Endodermal cell (in vitro differentiated cells): Measurements from ENCODE around the gene UBE2D2. TPM values are rescaled to one million over a fixed set of nuclear protein-coding genes. Genes with fewer than 3 reads are reported as not detected.
A peak's percentile ranks its signal among the peaks of the same experiment; 100 is the strongest.

ENCODE experiments used
- DNase-seq: peaks from one replicate; pipeline ENCODE4 v3.0.0-alpha.2; 2017
- H3K27ac ChIP-seq: 2 replicates; pipeline ENCODE4 v1.5.1; 2013; ENCODE audit warnings: mild to moderate bottlenecking, low read depth, low read length, moderate library complexity
- H3K27me3 ChIP-seq: 2 replicates; pipeline ENCODE4 v1.6.1; 2013; ENCODE audit warnings: mild to moderate bottlenecking, low read length, moderate library complexity; ENCODE audit not compliant: insufficient read depth, control insufficient read depth, poor library complexity, severe bottlenecking
- H3K36me3 ChIP-seq: 2 replicates; pipeline ENCODE4 v1.7.0; 2013; ENCODE audit warnings: mild to moderate bottlenecking, low read length, moderate library complexity; ENCODE audit not compliant: control insufficient read depth, insufficient read depth
- H3K4me1 ChIP-seq: one replicate; pipeline ENCODE4 v1.7.0; 2013; ENCODE audit warnings: low read length; ENCODE audit not compliant: control insufficient read depth, insufficient read depth
- H3K4me3 ChIP-seq: 2 replicates; pipeline ENCODE4 v1.5.1; 2013; ENCODE audit warnings: mild to moderate bottlenecking, low read length, moderate library complexity
- H3K9ac ChIP-seq: 2 replicates; pipeline ENCODE4 v1.6.1; 2013; ENCODE audit warnings: mild to moderate bottlenecking, low read length, moderate library complexity; ENCODE audit not compliant: poor library complexity, severe bottlenecking; ENCODE audit errors: extremely low read depth
- H3K9me3 ChIP-seq: 2 replicates; pipeline ENCODE4 v1.6.1; 2013; ENCODE audit warnings: mild to moderate bottlenecking, low read length, moderate library complexity; ENCODE audit not compliant: control insufficient read depth
- H3K27ac Mint-ChIP-seq: 2 replicates; pipeline ENCODE4 v1.8.0; 2020; ENCODE audit warnings: mixed read lengths
- H3K27me3 Mint-ChIP-seq: 2 replicates; pipeline ENCODE4 v1.8.0; 2021; ENCODE audit warnings: mild to moderate bottlenecking, mixed read lengths; ENCODE audit not compliant: insufficient read depth
- H3K36me3 Mint-ChIP-seq: 2 replicates; pipeline ENCODE4 v1.8.0; 2020; ENCODE audit warnings: low read depth, mixed read lengths
- H3K4me1 Mint-ChIP-seq: 2 replicates; pipeline ENCODE4 v1.8.0; 2020; ENCODE audit warnings: mixed read lengths
- H3K4me3 Mint-ChIP-seq: 2 replicates; pipeline ENCODE4 v1.8.0; 2020; ENCODE audit warnings: mild to moderate bottlenecking, moderate library complexity, mixed read lengths
- H3K9me3 Mint-ChIP-seq: 2 replicates; pipeline ENCODE4 v1.8.0; 2020; ENCODE audit warnings: mild to moderate bottlenecking, mixed read lengths
- WGBS, 2 experiments: methylation state at CpG; one replicate each; pipeline versions ENCODE4 v1.1.5 to v1.1.7; 2013; ENCODE audit warnings: missing lambda C conversion rate in 2 of 2, mixed read lengths in 1 of 2; ENCODE audit not compliant: insufficient coverage in 1 of 2, insufficient read length in 1 of 2; 5-methylcytosine and 5-hydroxymethylcytosine counted together
- total RNA-seq, 2 donors: library from RNA; stranded (reverse); fragmentation: NEBNext Ultra II Directional in 1 of 2; extraction: Animal tissue kit (Norgen Biotek cat#: 25700) in 1 of 2; gene quantifications; 2 replicates in 1 of 2; 3 replicates in 1 of 2; pipeline ENCODE4 v1.2.1, GENCODE V29; 2021
- TF ChIP-seq, protein P1 (sequence below): fragments of 200-600 bp; sonication (generic); conservative IDR thresholded peaks from 2 replicates; pipeline ENCODE4 v1.5.0; 2021; ENCODE audit warnings: antibody characterized with exemption, mild to moderate bottlenecking

UBE2D2 gene
- total RNA-seq, 2 donors from 2014 or later: 172 to 202 TPM

- Histone ChIP-seq H3K4me1 (peaks cover 9% of the 10 kb centered on the region), H3K27ac (no peak overlapping the region)
Observed at GRCh38 chr5:139644001-139644456, 82.9 kb downstream of the UBE2D2 start.

DNA sequence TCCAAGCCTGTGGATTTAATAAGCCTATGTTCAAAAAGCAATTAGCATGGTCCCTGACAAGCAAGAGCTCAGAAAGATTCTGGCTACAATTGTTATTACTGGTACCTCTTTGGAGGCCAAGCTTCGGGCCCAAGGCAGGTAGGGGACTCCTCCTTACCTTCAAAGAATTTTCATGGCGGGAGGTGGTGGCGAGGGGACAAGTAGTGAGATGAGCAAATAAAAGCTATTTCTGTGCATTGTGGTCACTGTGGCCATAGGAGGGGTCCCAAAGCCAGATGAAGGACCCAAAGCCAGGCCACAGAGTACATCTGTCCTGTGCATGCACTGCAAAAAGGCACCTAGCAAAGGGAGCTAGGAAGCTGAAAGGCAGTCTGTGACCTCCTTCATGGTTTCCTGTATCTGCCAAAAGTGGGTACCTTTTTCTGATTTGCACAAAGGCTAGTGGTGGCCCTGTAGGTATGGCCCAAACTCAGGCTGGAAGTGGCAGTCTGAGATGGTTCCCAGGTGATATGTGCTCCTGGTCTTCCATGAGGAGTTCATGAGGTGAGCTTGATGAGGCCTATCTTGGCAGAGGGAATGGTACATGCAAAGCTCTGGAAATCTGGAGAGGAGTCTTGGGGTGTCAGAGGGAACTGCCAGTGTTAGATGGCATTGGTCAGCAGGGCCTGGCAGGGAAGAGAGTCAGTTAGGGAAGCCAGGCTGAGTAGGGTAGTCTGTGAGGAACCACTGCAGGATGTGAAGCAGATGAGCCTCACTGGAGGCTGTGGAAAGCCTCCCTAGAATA lies 83.7 kb downstream of the UBE2D2 start:
- H3K36me3 Mint-ChIP-seq: no peaks in the 10 kb centered on the region
- no peaks in the 10 kb centered on the region for H3K9me3 Mint-ChIP-seq
- 90 to 100% methylated on average over 1 to 3 of the region's 3 CpGs for WGBS, 2 experiments
- no peak overlapping the region for H3K27ac Mint-ChIP-seq
- no peaks in the 10 kb centered on the region for H3K9me3 ChIP-seq
- peaks cover 15% of the 10 kb centered on the region for H3K27me3 ChIP-seq
- no peak overlapping the region for H3K9ac ChIP-seq
- H3K4me3 ChIP-seq: no peak overlapping the region
- peaks cover 40% of the 10 kb centered on the region for H3K4me1 Mint-ChIP-seq
- no peaks in the 10 kb centered on the region for H3K36me3 ChIP-seq
- peaks cover 28% of the 10 kb centered on the region for H3K27me3 Mint-ChIP-seq
- no peak overlapping the region for H3K4me3 Mint-ChIP-seq
- DNase-seq: no peak
- no peak overlapping the region for H3K27ac ChIP-seq
- TF ChIP-seq, protein P1, sequence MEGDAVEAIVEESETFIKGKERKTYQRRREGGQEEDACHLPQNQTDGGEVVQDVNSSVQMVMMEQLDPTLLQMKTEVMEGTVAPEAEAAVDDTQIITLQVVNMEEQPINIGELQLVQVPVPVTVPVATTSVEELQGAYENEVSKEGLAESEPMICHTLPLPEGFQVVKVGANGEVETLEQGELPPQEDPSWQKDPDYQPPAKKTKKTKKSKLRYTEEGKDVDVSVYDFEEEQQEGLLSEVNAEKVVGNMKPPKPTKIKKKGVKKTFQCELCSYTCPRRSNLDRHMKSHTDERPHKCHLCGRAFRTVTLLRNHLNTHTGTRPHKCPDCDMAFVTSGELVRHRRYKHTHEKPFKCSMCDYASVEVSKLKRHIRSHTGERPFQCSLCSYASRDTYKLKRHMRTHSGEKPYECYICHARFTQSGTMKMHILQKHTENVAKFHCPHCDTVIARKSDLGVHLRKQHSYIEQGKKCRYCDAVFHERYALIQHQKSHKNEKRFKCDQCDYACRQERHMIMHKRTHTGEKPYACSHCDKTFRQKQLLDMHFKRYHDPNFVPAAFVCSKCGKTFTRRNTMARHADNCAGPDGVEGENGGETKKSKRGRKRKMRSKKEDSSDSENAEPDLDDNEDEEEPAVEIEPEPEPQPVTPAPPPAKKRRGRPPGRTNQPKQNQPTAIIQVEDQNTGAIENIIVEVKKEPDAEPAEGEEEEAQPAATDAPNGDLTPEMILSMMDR: no peak
- H3K4me1 ChIP-seq: peaks cover 6% of the 10 kb centered on the region

More at GRCh38 chr5:139644001-139644456, 82.9 kb downstream of the UBE2D2 start:
- H3K9me3 ChIP-seq: no peaks in the 10 kb centered on the region
- no peak overlapping the region for H3K9ac ChIP-seq
- TF ChIP-seq, protein P1: no peak
- no peak overlapping the region for H3K4me3 Mint-ChIP-seq
- H3K27ac Mint-ChIP-seq: peak overlapping the region; percentile 31
- H3K36me3 ChIP-seq: no peaks in the 10 kb centered on the region
- peaks cover 28% of the 10 kb centered on the region for H3K27me3 Mint-ChIP-seq
- no peak overlapping the region for H3K4me3 ChIP-seq
- peaks cover 15% of the 10 kb centered on the region for H3K27me3 ChIP-seq
- 87 to 93% methylated on average over 3 to 5 of the region's 5 CpGs for WGBS, 2 experiments
- peak; percentile 43 for DNase-seq
- no peaks in the 10 kb centered on the region for H3K36me3 Mint-ChIP-seq
- H3K9me3 Mint-ChIP-seq: no peaks in the 10 kb centered on the region
- peaks cover 45% of the 10 kb centered on the region for H3K4me1 Mint-ChIP-seq

DNA sequence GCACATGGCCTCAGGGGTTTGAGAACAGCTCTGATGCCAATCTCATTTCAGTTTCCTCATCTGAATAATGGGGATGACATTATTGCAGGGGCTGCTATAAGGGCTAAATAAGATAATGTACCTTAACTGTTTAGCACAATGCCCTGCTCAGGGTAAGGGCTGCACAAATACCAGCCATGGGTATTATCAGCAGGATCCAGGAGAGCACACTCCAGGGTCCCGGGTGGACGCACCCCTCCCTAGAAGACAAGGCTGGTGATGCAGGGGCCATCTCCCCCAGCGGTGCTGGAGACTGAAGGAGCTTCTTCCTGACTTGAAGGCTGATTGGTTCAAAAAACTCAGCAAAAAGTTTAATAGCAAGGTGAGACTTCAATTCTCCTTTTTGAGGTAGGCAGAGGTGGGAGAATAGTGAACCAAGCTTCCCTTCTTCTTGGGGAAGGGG lies 84.3 kb downstream of the UBE2D2 start:
- Histone ChIP-seq H3K4me3 (no peak overlapping the region), H3K27me3 (peaks cover 15% of the 10 kb centered on the region), H3K36me3 (no peaks in the 10 kb centered on the region), H3K4me1 (peaks cover 4% of the 10 kb centered on the region), H3K27ac (no peak overlapping the region), H3K9me3 (no peaks in the 10 kb centered on the region), H3K9ac (no peak overlapping the region)
- H3K4me1 Mint-ChIP-seq: peaks cover 36% of the 10 kb centered on the region
- no peak for DNase-seq
- no peaks in the 10 kb centered on the region for H3K36me3 Mint-ChIP-seq
- WGBS, 2 experiments: 83 to 88% methylated on average over 1 to 3 of the region's 3 CpGs
- H3K27ac Mint-ChIP-seq: no peak overlapping the region
- TF ChIP-seq, protein P1: no peak
- no peaks in the 10 kb centered on the region for H3K9me3 Mint-ChIP-seq
- no peak overlapping the region for H3K4me3 Mint-ChIP-seq
- peaks cover 28% of the 10 kb centered on the region for H3K27me3 Mint-ChIP-seq
